Progenitor cell of endocrine pancreas (in vitro differentiated cells): Measurements from ENCODE around the gene RAI1. TPM values are rescaled to one million over a fixed set of nuclear protein-coding genes. Genes with fewer than 3 reads are reported as not detected.

ENCODE experiments used
- DNase-seq: peaks from one replicate; pipeline ENCODE4 v3.0.0; 2021; ENCODE audit warnings: low spot score; ENCODE audit not compliant: unreplicated experiment
- H3K27ac Mint-ChIP-seq: 2 replicates; pipeline ENCODE4 v1.8.0; 2021; ENCODE audit warnings: mild to moderate bottlenecking, moderate library complexity, mixed read lengths
- H3K27me3 Mint-ChIP-seq: 2 replicates; pipeline ENCODE4 v1.8.0; 2021; ENCODE audit warnings: mixed read lengths
- H3K36me3 Mint-ChIP-seq: 2 replicates; pipeline ENCODE4 v1.8.0; 2022; ENCODE audit warnings: mixed read lengths; ENCODE audit not compliant: insufficient read depth
- H3K4me1 Mint-ChIP-seq: 2 replicates; pipeline ENCODE4 v1.8.0; 2021; ENCODE audit warnings: low read depth, mixed read lengths
- H3K4me3 Mint-ChIP-seq: 2 replicates; pipeline ENCODE4 v1.8.0; 2021; ENCODE audit warnings: low read depth, mild to moderate bottlenecking, moderate library complexity, mixed read lengths
- H3K9me3 Mint-ChIP-seq: 2 replicates; pipeline ENCODE4 v1.8.0; 2021; ENCODE audit warnings: low read depth, mixed read lengths
- CTCF ChIP-seq: fragments of 200-600 bp; sonication (generic); IDR thresholded peaks from one replicate; pipeline ENCODE4 v1.5.0; 2021; ENCODE audit warnings: antibody characterized with exemption, mild to moderate bottlenecking; ENCODE audit not compliant: unreplicated experiment
- total RNA-seq: library from RNA; stranded (reverse); gene quantifications from 2 replicates; pipeline ENCODE4 v1.2.1, GENCODE V29; 2021

RAI1 gene
- total RNA-seq, 1 donor from 2014 or later, result 75.0 TPM

- Mint-ChIP-seq H3K9me3 (no peaks in the 10 kb centered on the region), H3K4me1 (peaks cover 35% of the 10 kb centered on the region), H3K27ac (peak overlapping the region; percentile 98), H3K27me3 (no peaks in the 10 kb centered on the region), H3K36me3 (no peaks in the 10 kb centered on the region), H3K4me3 (peak overlapping the region; percentile 65)
- peak; percentile 75 for DNase-seq
- no peak for TF ChIP-seq CTCF
These were observed 158.8 kb downstream of the RAI1 start for GRCh38 chr17:17839791-17840707.

GRCh38 chr17:17840751-17841591, 159.7 kb downstream of the RAI1 start:
- Mint-ChIP-seq H3K36me3 (no peaks in the 10 kb centered on the region), H3K4me3 (peak overlapping the region; percentile 59), H3K4me1 (peaks cover 29% of the 10 kb centered on the region), H3K27ac (peak overlapping the region; percentile 94), H3K9me3 (no peaks in the 10 kb centered on the region), H3K27me3 (no peaks in the 10 kb centered on the region)
- DNase-seq, result no peak
- TF ChIP-seq CTCF, result no peak

GRCh38 chr17:17841601-17842025, 160.4 kb downstream of the RAI1 start:
- Mint-ChIP-seq H3K4me3 (no peak overlapping the region), H3K9me3 (no peaks in the 10 kb centered on the region), H3K27ac (no peak overlapping the region), H3K4me1 (peaks cover 28% of the 10 kb centered on the region), H3K27me3 (no peaks in the 10 kb centered on the region), H3K36me3 (no peaks in the 10 kb centered on the region)
- DNase-seq, result no peak
- TF ChIP-seq CTCF, result no peak

GRCh38 chr17:17842111-17842876, 161.0 kb downstream of the RAI1 start:
- H3K27me3 Mint-ChIP-seq, result no peaks in the 10 kb centered on the region
- H3K4me1 Mint-ChIP-seq, result peaks cover 26% of the 10 kb centered on the region
- H3K27ac Mint-ChIP-seq, result no peak overlapping the region
- H3K36me3 Mint-ChIP-seq, result no peaks in the 10 kb centered on the region
- no peak for TF ChIP-seq CTCF
- H3K4me3 Mint-ChIP-seq, result no peak overlapping the region
- no peaks in the 10 kb centered on the region for H3K9me3 Mint-ChIP-seq
- DNase-seq, result no peak

DNA sequence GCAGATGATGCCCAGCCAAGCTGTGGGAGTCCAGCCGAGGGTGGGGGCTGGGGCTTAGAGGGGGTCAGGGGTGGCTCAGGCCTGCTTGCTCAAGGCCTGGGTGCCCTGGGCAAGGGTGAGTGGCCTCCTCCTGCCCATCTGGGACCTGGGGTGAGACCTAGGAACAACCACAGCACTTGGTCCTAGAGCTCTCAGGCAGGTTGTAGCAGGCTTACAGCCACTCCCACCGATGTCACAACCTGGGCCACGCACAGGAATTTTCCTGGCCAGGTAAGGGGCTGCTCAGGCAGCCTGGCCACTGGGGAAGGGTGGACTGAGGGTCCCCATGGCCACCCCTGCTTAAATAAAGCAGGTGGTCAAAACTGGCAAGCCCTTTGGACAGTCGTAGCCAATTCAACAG, 161.8 kb downstream of the RAI1 start:
- Mint-ChIP-seq H3K27me3 (no peaks in the 10 kb centered on the region), H3K36me3 (no peaks in the 10 kb centered on the region), H3K4me1 (peaks cover 20% of the 10 kb centered on the region), H3K9me3 (no peaks in the 10 kb centered on the region), H3K27ac (no peak overlapping the region), H3K4me3 (no peak overlapping the region)
- no peak for TF ChIP-seq CTCF
- no peak for DNase-seq
